Esophagus muscularis mucosa (tissue), 4 donors: ENCODE measurements around the gene KLHL5.

Source experiments
- EP300 ChIP-seq: sonication (generic); formaldehyde crosslinking; IDR thresholded peaks from one replicate; pipeline ENCODE4 v1.6.1; 2017; ENCODE audit warnings: antibody characterized with exemption
- POLR2AphosphoS5 ChIP-seq, 2 donors: sonication (generic); formaldehyde crosslinking; IDR thresholded peaks; one replicate each; pipeline ENCODE4 v1.6.1; 2017; ENCODE audit warnings: antibody characterized with exemption in 2 of 2
- TF ChIP-seq, protein P1 (sequence below), 3 experiments: fragments of 200-600 bp in 2 of 3; fragments of 450-650 bp in 1 of 3; sonication (generic) in 2 of 3; IDR thresholded peaks; one replicate each; pipeline ENCODE4 v1.5.1; 2017 to 2019; ENCODE audit warnings: antibody characterized with exemption in 3 of 3, mild to moderate bottlenecking in 2 of 3, moderate library complexity in 1 of 3

DNA sequence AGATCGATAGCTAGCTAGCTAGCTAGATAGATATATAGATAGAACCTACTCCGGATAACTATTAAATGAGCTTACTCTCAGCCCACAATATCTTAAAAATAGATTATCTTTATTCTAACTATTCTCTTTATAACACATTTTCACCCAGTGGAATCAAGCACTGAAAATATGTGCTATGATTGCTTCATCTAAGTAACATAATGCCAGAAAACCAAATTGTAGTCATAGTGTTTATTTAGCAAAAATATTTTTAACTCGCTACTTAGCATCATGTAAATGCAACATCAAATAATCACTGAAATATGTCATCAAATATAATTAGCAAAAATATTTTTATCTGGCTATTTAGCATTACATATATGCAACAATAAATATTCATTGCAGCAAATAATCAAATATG lies 31.3 kb upstream of the KLHL5 start:
- no peak for TF ChIP-seq POLR2AphosphoS5 (IDR thresholded peaks at IDR 0.05)
- TF ChIP-seq, protein P1, sequence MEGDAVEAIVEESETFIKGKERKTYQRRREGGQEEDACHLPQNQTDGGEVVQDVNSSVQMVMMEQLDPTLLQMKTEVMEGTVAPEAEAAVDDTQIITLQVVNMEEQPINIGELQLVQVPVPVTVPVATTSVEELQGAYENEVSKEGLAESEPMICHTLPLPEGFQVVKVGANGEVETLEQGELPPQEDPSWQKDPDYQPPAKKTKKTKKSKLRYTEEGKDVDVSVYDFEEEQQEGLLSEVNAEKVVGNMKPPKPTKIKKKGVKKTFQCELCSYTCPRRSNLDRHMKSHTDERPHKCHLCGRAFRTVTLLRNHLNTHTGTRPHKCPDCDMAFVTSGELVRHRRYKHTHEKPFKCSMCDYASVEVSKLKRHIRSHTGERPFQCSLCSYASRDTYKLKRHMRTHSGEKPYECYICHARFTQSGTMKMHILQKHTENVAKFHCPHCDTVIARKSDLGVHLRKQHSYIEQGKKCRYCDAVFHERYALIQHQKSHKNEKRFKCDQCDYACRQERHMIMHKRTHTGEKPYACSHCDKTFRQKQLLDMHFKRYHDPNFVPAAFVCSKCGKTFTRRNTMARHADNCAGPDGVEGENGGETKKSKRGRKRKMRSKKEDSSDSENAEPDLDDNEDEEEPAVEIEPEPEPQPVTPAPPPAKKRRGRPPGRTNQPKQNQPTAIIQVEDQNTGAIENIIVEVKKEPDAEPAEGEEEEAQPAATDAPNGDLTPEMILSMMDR (IDR thresholded peaks at IDR 0.05), result no peak
- no peak for TF ChIP-seq EP300
